Raji (cell line): Measurements from ENCODE around the gene RAPGEF6.

Experiments used
- POLR2A ChIP-seq: IDR thresholded peaks from 2 replicates; pipeline ENCODE4 v1.6.1; 2011; ENCODE audit warnings: low read depth, low read length, control low read depth; ENCODE audit not compliant: insufficient read depth

RAPGEF6 gene

GRCh38 chr5:131627207-131627865 is 7.7 kb downstream of the RAPGEF6 start:
- no peak for TF ChIP-seq POLR2A

GRCh38 chr5:131622633-131623032 is 12.4 kb downstream of the RAPGEF6 start:
- TF ChIP-seq POLR2A: no peak

DNA sequence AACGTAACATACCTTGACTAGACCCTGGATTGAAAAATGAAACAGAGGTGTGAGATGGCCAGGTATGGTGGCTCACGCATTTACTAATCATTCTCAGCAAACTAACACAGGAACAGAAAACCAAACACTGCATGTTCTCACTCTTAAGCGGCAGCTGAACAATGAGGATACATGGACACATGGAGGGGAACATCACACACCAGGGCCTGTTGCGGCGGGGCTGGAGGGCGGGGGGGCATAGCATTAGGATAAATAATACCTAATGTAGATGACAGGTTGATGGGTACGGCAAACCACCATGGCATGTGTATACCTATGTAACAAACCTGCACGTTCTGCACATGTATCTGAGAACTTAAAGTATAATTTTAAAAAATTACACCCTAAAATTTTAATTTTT is 15.9 kb downstream of the RAPGEF6 start:
- no peak for TF ChIP-seq POLR2A

- TF ChIP-seq POLR2A: no peak
Measured at GRCh38 chr5:131617140-131617822, 17.7 kb downstream of the RAPGEF6 start.

- no peak for TF ChIP-seq POLR2A
Measured at GRCh38 chr5:131615957-131616356, 19.1 kb downstream of the RAPGEF6 start.

GRCh38 chr5:131613423-131613822 is 21.6 kb downstream of the RAPGEF6 start:
- no peak for TF ChIP-seq POLR2A

- TF ChIP-seq POLR2A: no peak
Measured at GRCh38 chr5:131611064-131611381, 24.0 kb downstream of the RAPGEF6 start.

GRCh38 chr5:131610198-131611063 is 24.6 kb downstream of the RAPGEF6 start:
- no peak for TF ChIP-seq POLR2A

GRCh38 chr5:131609774-131610173 is 25.3 kb downstream of the RAPGEF6 start:
- TF ChIP-seq POLR2A: no peak

DNA sequence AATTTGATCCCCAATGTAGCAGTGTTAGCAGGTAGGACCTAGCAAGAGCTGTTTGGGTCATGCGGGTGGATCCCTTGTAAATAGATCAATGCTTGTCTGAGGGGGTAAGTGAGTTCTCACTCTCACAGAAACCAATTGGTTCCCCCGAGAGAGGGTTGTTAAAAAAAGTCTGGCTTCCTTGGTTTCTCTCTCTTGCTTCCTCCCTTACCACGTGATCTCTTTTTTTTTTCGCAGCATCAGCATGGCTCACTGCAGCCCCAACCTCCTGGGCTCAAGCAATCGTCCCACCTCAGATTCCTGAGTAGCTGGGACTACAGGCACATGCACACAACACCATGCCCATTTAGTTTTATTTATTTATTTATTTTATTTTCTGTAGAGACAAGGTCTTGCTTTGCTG is 26.4 kb downstream of the RAPGEF6 start:
- no peak for TF ChIP-seq POLR2A

DNA sequence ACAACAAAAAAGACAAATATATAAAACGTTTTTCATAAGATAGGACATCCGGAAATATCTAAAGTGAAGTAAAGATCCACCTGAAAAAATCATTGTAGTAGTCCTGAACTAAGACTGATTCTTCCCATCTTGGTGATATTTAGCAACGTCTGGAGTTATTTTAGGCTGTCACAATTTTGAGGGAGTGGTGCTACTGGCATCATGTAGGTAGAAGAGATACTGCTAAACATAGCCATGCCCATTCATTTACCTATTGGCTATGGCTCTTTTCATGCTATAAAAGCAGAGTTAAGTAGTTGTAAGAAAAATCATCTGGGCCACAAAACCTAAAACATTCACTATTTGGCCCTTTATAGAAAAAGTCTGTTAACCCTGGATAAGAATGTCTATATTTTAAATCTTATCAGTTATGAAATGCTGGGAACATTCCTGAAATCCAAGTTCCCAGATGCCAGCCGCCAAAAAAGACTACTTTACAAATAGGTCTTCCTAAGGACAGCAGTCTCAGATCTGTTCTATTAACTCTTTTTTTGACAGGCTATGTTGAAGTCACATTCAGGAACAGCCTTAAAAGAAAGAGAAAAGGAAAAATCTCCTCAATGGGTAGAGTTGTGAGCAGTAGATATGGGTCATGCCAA is 27.0 kb downstream of the RAPGEF6 start:
- TF ChIP-seq POLR2A: no peak

DNA sequence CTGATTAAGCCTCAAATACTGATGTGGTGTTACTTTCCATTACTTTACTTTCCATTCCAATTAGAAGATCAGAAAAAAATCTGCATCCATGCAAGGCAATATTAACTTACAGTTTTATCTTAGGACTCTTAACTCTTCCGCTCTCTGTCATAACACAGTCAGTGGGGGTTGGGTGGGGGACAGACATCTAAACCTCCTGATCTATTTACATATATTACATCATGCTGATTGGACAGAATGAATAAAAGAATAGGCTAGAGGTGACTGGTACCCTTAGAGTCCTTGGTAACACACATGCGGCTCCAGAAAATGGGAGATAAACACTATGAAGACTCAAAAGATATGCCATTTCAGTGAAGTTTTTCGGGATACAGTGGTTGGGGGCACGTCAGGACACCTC is 27.6 kb downstream of the RAPGEF6 start:
- no peak for TF ChIP-seq POLR2A

- no peak for TF ChIP-seq POLR2A
Measured at GRCh38 chr5:131605086-131605485, 29.9 kb downstream of the RAPGEF6 start.

GRCh38 chr5:131595088-131596033 is 39.7 kb downstream of the RAPGEF6 start:
- no peak for TF ChIP-seq POLR2A
